Jurkat, Clone E6-1 (cell line): Measurements from ENCODE around the gene MOB3B.
"Not testable (repeated sequence)": the region's sequence is repeated elsewhere in the genome, so short reads cannot be mapped to it uniquely, and the experiment has no call there.

ENCODE experiments used
- DNase-seq: peaks from one replicate; pipeline ENCODE4 v3.0.0-alpha.2; 2011; ENCODE audit warnings: low read depth, low spot score
- H3K4me3 ChIP-seq: 2 replicates; pipeline ENCODE4 v1.5.1; 2011; ENCODE audit warnings: mild to moderate bottlenecking, low read length, control low read depth, moderate library complexity

Gene MOB3B

DNA sequence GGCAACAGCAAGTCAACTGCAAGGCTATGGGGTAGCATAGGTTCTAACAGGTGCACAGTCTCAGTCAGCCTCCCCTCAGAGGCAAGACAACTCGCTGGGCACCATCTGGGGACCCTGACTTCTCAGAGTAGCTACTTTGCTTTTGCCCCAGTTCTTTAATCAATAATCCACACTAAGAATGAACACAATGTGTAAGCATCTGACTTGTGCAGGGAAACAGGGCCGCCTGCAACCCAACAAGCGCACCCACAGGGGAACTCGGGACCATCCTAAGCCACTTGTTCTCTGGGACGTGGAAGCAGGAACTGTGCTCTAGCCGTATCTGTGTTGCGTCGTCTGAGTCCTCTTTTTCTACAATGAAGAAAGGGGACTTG, 1.9 kb downstream of the MOB3B start:
- DNase-seq, result no peak
- no peak overlapping the region for H3K4me3 ChIP-seq

DNA sequence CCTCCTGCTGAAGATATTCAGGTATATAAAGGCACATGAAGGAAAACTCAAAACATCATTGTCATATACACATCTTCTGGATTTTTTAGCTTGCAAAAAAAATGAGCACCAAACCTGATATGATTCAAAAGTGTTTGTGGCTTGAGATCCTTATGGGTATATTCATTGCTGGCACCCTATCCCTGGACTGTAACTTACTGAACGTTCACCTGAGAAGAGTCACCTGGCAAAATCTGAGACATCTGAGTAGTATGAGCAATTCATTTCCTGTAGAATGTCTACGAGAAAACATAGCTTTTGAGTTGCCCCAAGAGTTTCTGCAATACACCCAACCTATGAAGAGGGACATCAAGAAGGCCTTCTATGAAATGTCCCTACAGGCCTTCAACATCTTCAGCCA, 5.4 kb downstream of the MOB3B start, which contains the start of gene IFNK:
IFNK (plus strand) TSS at position 55 of the 400 bp plus-strand sequence; CDS start at position 102, 47 bp downstream.
- no peak for DNase-seq

DNA sequence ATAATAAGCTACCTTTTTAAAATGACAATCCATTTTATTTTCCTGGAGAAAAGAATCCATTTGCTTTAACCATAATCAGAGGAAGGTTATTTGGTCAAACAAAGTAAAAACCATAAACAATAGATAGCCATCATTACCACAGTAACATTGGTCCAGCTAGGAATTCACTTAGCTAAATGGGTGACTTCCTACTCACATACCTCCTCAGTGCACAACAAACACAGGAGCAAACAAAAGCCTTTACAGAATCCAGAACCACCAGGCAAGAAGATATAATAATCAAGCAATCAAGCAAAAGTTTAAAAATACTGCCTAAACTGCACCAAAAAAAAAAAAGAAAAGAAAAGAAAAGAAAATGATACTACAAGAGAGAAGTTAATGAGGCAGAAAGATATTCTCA, 6.5 kb downstream of the MOB3B start:
- DNase-seq, result no peak
- no peak overlapping the region for H3K4me3 ChIP-seq

More for the DNA sequence above, 5.4 kb downstream of the MOB3B start, which contains the start of gene IFNK:
- H3K4me3 ChIP-seq, result no peak within 1 kb of the TSS

DNA sequence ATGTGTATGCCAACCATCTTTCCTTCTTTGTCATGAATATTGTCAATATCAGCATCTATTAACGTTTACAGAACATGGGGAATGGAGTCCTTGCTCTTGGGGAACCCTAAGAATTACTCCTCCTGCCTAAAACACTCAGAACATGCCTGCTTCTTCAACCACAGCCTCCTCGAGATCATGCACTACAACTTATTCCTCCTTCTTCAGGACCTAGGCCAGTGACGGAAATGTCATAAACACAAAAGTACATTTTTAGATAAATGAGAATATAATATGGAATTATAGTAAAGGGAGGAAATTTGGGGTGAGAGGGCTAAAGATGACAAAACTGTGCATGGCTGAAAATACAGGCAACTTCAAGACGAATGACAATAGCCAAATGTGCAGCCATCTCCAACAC, 8.6 kb downstream of the MOB3B start:
- no peak overlapping the region for H3K4me3 ChIP-seq
- DNase-seq, result no peak

DNA sequence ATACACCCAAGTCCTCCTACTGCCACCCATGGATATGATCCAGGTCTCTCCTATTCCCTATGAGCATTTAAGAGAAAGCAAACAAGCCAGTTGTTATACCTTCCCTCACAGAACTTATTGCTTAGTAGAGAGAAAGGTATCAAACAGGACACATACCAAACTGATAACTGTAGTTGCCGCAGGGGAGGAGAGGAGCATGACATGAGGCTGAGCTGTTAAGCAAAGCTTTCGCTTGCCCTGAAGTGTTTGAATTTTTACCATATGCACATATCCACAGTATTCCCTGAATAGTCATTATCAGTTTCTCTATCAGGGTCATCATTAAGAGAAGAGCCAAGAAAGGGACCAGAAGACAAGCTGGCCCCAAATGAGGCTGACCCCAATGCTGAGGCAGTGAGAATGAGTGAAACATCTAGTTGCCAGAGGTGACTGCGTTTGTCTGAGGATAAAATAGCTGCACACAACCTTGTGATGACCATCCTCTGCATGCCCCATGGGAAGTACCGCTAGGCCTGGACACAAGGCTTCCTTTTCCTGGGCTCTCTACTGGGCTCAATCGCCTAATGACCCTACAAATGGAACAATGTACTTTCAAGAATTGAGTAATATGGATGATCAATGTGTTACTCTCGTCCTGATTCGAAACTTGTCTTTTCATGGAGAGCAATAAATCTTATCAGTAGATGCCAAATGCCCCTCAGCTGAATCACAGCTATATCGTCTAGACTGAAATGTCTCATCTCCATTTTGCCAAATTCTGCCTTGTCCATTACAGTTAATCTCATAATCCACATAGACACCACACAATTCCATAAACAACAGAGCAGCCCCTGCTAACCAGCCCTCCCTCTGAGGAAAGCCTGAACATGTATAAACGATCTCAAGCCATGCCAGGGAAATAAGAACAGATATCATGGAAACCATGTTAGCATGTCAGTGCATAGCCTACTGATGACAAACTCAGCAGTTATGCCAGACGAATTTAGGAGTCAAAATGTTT, 9.8 kb downstream of the MOB3B start:
- DNase-seq, result no peak
- H3K4me3 ChIP-seq, result no peak overlapping the region

DNA sequence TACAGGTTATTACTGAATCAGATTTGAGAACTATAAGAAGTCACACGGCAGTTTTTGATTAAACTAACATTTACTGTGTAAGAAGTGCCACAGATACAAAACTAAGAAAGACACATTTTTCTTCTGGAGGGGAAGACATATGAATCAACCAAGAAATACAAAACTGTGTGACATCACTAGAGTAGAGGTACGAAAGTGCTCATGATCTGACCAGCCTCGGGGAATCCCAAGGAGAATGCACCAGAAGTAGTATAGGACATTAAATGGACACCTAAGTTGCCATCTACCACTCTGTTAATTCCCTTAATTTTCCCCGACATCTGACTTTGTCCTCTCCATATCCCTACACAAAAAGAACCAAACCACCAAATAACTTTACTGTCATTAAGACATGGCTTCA, 10.8 kb downstream of the MOB3B start:
- no peak for DNase-seq
- H3K4me3 ChIP-seq, result no peak overlapping the region

DNA sequence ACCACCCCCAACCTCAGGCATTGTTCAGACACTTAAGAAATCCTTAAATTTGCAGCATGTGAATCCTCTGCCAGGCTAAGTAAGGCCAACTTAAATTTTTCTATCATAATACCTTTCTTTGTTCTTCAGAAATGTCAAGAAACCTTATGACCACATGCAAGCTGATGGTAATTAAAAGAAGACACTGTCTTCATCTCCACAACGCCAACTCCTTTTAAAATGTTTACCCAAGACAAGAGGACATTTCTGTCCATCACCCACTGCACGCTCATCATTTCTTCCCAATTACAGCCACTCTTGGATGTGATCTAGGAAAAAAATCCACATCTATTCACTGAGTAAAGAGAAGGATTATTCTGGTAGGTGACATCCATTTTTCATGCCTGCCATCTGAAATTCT, 11.6 kb downstream of the MOB3B start:
- DNase-seq, result no peak
- no peak overlapping the region for H3K4me3 ChIP-seq

DNA sequence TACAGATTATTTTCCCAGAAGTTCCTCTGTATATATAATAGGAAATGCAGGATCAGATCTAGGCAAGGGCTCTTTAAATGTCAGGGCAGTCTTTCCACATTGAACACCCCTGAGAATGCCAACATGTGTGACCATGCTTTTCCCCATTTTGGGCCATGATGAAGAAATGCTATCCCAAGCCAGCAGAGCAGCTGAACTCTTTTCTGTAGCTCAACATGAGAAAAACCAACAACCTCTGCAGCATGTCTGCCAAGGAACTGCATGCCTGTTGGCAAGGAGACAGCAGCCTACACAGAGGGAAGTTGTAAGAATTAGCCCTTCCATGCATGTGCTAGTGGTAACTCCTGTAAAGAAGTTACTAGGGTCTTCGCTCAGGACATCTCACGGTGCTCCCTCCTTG, 15.1 kb downstream of the MOB3B start:
- H3K4me3 ChIP-seq, result no peak overlapping the region
- DNase-seq, result no peak

DNA sequence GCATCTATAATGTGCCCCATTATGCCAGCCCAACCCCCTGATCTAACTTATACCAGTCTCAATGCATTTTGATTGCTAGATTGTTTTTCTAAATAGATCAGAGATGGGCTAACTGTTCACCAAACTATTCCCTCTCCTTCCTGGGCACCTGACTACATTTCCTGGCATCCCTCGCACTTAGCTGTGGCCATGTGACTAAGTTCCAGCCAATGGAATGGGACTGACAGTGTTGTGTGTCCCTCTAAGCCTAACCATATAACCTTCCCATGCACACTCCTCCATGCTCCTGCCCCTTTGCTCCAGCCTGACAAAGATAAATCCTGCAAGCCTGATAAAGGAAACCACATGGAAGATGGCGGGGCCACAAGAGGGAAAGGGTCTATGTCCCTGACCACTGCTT, 17.8 kb downstream of the MOB3B start:
- no peak for DNase-seq

DNA sequence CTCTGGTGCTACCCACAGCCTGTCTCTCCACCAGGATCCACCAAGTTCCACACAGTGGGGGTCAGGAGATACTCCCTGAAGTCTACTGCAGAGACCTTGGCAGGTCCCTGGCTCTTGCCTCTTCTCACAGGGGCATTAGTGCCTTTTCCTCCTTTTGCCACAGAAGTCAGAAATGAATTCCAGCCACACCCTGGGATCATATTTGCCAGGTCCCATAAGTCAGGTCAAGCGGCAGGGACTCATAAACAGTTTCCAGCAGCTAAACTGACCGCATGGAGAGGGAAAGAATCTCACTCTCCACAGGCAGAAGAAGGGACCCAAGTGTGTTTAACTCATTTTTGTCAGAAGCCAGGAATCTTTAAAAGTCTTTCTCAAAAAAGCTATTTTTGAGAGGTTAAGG, 18.8 kb downstream of the MOB3B start:
- H3K4me3 ChIP-seq, result no peak overlapping the region
- DNase-seq, result no peak

More for the DNA sequence above, 17.8 kb downstream of the MOB3B start:
- no peak overlapping the region for H3K4me3 ChIP-seq

DNA sequence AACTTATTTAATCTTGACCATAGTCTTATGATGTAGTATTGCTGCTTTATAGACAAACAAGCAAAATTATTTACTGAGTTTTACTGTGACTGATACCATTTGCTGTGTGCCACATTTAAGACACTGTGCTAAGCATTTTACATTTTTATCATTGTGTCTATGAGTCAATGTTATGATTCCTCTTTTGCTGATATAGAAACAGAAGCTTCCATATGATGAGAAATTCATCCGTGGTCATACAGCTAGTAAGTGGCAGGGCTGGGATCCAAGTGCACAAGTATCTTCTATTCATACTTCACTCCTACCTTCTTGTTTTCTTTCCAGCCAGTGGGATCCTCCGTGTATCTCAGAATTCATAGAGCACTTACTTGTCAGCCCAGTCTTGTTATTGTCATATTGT, 22.6 kb downstream of the MOB3B start:
- DNase-seq, result no peak
- no peak overlapping the region for H3K4me3 ChIP-seq

DNA sequence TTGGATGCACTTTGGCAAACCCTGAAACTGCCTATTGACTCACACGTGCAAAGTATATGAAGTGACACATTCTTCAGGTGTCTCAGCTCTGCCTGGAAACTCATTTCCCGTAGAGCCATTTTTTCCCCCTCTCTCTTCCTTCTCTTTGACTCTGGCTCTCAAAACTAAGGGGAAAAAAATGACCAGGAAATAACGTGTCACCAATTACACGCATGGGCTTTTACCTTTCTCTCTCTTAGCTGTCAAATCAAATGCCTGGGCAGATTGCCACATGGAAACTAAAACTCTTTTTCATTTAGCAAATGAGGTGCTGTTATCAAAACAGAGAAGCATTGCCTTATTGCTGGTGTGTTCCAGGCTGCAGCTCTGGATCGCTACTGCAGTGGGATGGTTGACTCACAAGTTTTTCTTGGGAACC, 23.9 kb downstream of the MOB3B start:
- DNase-seq, result no peak
- no peak overlapping the region for H3K4me3 ChIP-seq

DNA sequence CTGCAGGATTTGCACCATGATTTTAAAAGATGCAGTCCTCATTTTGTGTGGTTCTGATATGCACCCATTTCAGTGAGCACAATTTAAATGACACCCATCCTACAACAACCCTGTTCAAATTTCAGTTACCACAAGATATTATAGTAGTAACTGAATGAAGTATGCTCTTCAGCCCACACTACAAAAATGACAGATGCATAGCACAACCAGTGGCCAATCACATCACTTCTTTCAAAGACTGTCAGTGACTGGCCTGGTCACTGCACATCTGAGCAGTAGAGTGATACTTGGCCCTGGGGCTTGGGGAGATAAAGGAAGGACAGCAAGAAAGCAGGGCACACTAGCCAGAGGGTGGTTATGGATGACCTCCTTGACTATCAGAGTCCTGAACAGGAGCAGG, 25.4 kb downstream of the MOB3B start:
- DNase-seq, result no peak

DNA sequence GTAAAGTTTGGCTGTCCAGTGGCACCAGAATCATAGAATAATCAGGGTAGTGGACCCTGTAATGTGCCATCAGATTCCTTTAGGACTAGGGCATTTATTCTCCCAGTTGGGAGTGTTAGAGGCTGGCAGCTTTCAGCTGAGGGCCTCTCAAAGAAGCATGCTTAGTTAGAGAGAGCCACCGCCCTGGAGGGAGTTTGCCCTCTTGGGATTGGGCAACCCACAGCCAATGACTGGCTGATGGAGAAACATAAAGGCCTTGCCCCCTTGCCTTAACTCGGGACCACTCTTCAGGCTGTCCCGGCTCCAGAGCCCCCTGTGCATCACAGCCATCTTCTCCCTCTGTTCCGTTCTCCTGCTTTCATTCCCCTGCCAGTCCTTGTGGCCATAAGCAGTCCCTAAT, 26.0 kb downstream of the MOB3B start:
- DNase-seq, result no peak
- H3K4me3 ChIP-seq, result no peak overlapping the region

More for the DNA sequence above, 25.4 kb downstream of the MOB3B start:
- H3K4me3 ChIP-seq, result no peak overlapping the region

DNA sequence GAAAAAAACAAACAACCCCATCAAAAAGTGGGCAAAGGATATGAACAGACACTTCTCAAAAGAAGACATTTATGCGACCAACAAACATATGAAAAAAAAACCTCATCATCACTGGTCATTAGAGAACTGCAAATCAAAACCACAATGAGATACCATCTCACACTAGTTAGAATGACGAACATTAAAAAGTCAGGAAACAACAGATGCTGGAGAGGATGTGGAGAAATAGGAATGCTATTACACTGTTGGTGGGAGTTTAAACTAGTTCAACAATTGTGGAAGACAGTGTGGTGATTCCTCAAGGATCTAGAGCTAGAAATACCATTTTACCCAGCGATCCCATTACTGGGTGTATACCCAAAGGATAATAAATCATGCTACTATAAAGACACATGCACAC, 28.7 kb downstream of the MOB3B start:
- not testable (repeated sequence) for H3K4me3 ChIP-seq, DNase-seq

DNA sequence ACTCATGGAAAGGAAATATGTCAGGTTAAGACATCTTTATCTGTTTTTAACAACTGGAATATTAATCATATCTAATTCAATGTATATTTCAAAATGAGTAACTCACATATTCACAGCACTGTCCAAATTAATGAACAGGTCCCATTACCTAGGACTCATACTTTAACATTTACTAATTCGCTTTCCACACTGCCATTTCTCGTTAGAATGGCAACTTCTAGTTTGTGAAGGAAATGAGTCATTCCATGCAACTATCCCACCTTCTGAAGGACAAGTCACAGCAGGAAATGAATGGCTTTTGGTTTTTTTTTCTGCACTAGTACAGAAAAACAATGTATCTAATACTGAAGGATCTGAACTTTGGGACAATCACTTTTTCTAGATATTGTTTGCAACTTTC, 30.2 kb downstream of the MOB3B start:
- no peak for DNase-seq

DNA sequence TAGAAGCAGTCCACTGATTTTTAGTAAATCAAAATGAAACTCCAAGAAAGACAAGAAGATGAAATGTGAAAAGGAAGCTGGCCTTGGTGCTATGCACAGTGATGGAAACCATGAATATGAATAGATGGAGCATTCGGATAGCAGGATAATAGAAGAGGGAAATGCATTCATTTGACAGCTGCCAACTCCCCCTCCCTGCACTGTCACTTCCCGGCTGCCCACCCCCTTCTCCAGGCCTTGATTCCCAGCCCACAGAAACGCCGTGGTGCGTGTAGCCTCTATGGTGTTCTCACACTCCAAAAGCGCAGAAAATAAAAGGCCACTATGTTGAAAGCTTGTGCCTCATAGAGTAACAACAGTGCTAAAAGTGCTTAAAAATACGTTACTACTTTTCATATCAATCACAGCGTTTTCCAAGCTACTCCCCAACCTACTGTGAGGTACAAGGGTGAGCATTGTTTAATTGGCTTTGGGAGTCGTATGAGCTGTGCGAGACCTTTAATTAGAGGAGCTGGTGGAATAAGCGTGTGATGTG, 31.7 kb downstream of the MOB3B start:
- no peak overlapping the region for H3K4me3 ChIP-seq
- DNase-seq, result no peak

More for the DNA sequence above, 30.2 kb downstream of the MOB3B start:
- H3K4me3 ChIP-seq, result no peak overlapping the region

DNA sequence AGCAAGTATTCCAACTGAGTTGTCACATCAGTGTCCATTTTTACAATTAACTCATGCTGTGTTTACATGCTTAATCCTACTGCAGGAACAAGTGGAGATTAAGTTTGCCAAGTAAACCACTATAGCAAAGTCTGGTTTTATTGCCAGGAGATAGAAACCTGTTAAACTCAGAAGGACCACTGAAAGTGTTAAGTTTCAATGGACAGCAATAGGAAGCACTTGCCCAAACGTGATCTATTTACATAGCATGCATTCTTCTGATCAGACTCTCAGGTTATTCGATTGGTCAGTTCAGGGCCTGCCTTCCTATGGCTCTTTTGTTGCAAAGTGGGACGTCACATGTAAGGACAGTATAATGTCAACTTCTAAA, 33.5 kb downstream of the MOB3B start:
- no peak for DNase-seq
- H3K4me3 ChIP-seq, result no peak overlapping the region

DNA sequence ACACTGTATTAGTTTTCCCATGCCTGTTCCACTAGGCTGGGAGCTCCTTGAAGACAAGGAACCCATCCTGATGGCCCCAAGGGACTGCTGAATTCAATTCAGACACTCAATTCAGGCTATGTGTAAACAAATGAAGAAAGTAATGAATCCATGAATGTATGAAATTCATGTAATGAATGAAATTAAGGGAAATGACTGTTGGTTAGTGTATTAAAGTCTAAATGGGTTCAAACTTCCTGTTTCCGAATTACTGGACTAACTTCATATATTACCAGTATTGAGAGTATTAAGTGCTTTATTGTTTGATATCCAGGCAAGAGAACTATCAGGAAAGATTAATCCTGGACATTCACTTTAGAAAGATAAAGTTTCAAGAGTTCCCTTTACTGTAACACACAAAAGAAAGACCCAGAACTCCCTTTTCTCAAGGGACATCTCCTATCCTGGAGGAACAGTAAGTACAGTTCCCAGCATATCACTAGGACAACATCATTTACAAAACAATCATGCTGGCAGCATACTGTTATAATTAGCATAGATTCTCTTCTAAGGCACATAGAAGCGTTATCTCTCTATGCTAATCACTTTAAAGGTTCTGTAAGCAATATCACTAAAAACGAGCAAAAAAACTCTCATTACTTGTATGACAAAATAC, 34.0 kb downstream of the MOB3B start:
- no peak for DNase-seq
- H3K4me3 ChIP-seq, result no peak overlapping the region

DNA sequence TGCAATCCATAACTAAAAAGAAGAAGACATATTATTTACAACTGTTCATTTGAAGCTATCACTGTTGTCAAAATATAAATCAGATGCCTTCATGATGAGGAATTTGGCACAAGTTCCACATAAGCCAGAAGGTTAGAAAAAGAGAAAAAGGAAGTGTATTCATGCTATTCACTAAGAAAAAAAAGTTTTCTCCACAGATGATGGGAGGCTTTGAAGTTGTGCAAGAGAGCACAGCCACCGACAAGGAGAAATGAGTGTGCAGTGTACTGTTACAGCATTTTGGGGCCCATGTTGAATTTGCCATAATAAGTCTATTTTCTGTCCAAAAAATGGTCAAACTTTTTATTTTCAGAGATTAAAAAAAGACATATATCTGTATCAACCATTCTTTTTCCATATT, 38.5 kb downstream of the MOB3B start:
- no peak for DNase-seq
- H3K4me3 ChIP-seq, result no peak overlapping the region
